IMR-90 (cell line): ENCODE measurements around the gene SLC2A11. TPM values are rescaled to one million over a fixed set of nuclear protein-coding genes. Genes with fewer than 3 reads are reported as not detected.

ENCODE experiments used
- ATAC-seq: fragments of 200-7000 bp; cut with Tn5 transposase; 2 replicates; pipeline ENCODE4 v1.9.1; 2020; ENCODE audit warnings: low read depth, mild to moderate bottlenecking, moderate library complexity
- Bru-seq: library from RNA; stranded (reverse); fragments of 400-500 nt; gene quantifications from one replicate; lab custom pipeline; 2021; lab: Mats Ljungman, UMichigan
- BruChase-seq, 2 experiments: library from RNA; stranded (reverse); fragments of 400-500 nt; gene quantifications; one replicate each; lab custom pipeline; 2021; lab: Mats Ljungman, UMichigan
- BruUV-seq: library from RNA; stranded (reverse); fragments of 400-500 nt; replicated peaks from 2 replicates; lab custom pipeline; 2021; lab: Mats Ljungman, UMichigan
- CTCF ChIA-PET: fragments of 300-600 bp; formaldehyde crosslinking; extraction: SDS; loops from one replicate; lab custom pipeline; 2021; ENCODE audit warnings: antibody characterized with exemption; lab: Yijun Ruan, JAX
- POLR2A ChIA-PET: fragments of 300-600 bp; sonication (Branson Sonifier 250); formaldehyde crosslinking; loops from one replicate; lab custom pipeline; 2022; ENCODE audit warnings: antibody characterized with exemption; ENCODE audit not compliant: unreplicated experiment; lab: Charles Lee
- DNase-seq: peaks from one replicate; pipeline ENCODE4 v3.0.0; 2013
- H2AFZ ChIP-seq: replicated peaks from 2 replicates; pipeline ENCODE3; 2013; ENCODE audit warnings: low read length, mild to moderate bottlenecking; ENCODE audit not compliant: poor library complexity
- H2AK5ac ChIP-seq: 2 replicates; pipeline ENCODE4 v1.6.1; 2013; ENCODE audit warnings: low read depth, low read length, inconsistent platforms
- H2AK9ac ChIP-seq: replicated peaks from 2 replicates; pipeline ENCODE3; 2013; ENCODE audit warnings: mild to moderate bottlenecking, low read depth, low read length, moderate library complexity; ENCODE audit not compliant: poor library complexity
- H2BK120ac ChIP-seq: 2 replicates; pipeline ENCODE4 v1.6.1; 2013; ENCODE audit warnings: low read depth, low read length, inconsistent platforms
- H2BK15ac ChIP-seq: 3 replicates; pipeline ENCODE4 v1.6.1; 2013; ENCODE audit warnings: low read depth, low read length, inconsistent platforms
- H2BK20ac ChIP-seq: 2 replicates; pipeline ENCODE4 v1.6.1; 2013; ENCODE audit warnings: low read depth, mild to moderate bottlenecking, inconsistent platforms, low read length, moderate library complexity
- H2BK5ac ChIP-seq: 2 replicates; pipeline ENCODE4 v1.6.1; 2013; ENCODE audit warnings: mild to moderate bottlenecking, low read depth, low read length, inconsistent platforms; ENCODE audit not compliant: poor library complexity, severe bottlenecking
- H3K14ac ChIP-seq: replicated peaks from 2 replicates; pipeline ENCODE4 v1.6.1; 2013; ENCODE audit warnings: low read depth, low read length, inconsistent platforms
- H3K18ac ChIP-seq: 2 replicates; pipeline ENCODE4 v1.6.1; 2013; ENCODE audit warnings: low read depth, low read length, control low read depth
- H3K23ac ChIP-seq: 2 replicates; pipeline ENCODE4 v1.6.1; 2013; ENCODE audit warnings: low read depth, low read length, inconsistent platforms
- H3K27ac ChIP-seq: 2 replicates; pipeline ENCODE4 v1.5.1; 2013; ENCODE audit warnings: mild to moderate bottlenecking, control low read depth, low read length; ENCODE audit not compliant: insufficient read depth
- H3K27me3 ChIP-seq: 2 replicates; pipeline ENCODE4 v1.6.1; 2013; ENCODE audit warnings: low read length; ENCODE audit not compliant: control insufficient read depth, insufficient read depth
- H3K36me3 ChIP-seq: 2 replicates; pipeline ENCODE4 v1.6.1; 2013; ENCODE audit warnings: low read length, mixed read lengths; ENCODE audit not compliant: control insufficient read depth, insufficient read depth
- H3K4ac ChIP-seq: 2 replicates; pipeline ENCODE4 v1.6.1; 2013; ENCODE audit warnings: low read depth, low read length, inconsistent platforms
- H3K4me1 ChIP-seq: 2 replicates; pipeline ENCODE4 v1.6.1; 2013; ENCODE audit warnings: low read length, mixed read lengths; ENCODE audit not compliant: control insufficient read depth, insufficient read depth
- H3K4me2 ChIP-seq: 2 replicates; pipeline ENCODE4 v1.6.1; 2013; ENCODE audit warnings: low read depth, mild to moderate bottlenecking, control low read depth, low read length, moderate library complexity
- H3K4me3 ChIP-seq: 2 replicates; pipeline ENCODE4 v1.5.1; 2013; ENCODE audit warnings: low read depth, mild to moderate bottlenecking, control low read depth, low read length, moderate library complexity; ENCODE audit not compliant: insufficient read depth
- H3K56ac ChIP-seq: 2 replicates; pipeline ENCODE4 v1.6.1; 2013; ENCODE audit warnings: low read length, inconsistent platforms; ENCODE audit not compliant: insufficient read depth; ENCODE audit errors: extremely low read depth
- H3K79me1 ChIP-seq, 2 experiments: 2 replicates each; pipeline ENCODE4 v1.6.1; 2013; ENCODE audit warnings: low read length in 2 of 2, inconsistent platforms in 1 of 2, low read depth in 1 of 2
- H3K9ac ChIP-seq: 2 replicates; pipeline ENCODE4 v1.6.1; 2013; ENCODE audit warnings: low read depth, low read length, control low read depth
- H3K9me1 ChIP-seq: 2 replicates; pipeline ENCODE4 v1.6.1; 2013; ENCODE audit warnings: low read length, inconsistent platforms; ENCODE audit not compliant: insufficient read depth
- H3K9me3 ChIP-seq: 2 replicates; pipeline ENCODE4 v1.6.1; 2013; ENCODE audit warnings: low read length; ENCODE audit not compliant: control insufficient read depth, insufficient read depth
- H4K20me1 ChIP-seq: 2 replicates; pipeline ENCODE4 v1.6.1; 2013; ENCODE audit warnings: low read length, inconsistent platforms; ENCODE audit not compliant: insufficient read depth
- H4K5ac ChIP-seq: 2 replicates; pipeline ENCODE4 v1.6.1; 2013; ENCODE audit warnings: mild to moderate bottlenecking, low read depth, low read length, control low read depth
- H4K8ac ChIP-seq, 2 experiments: 2 replicates each; pipeline ENCODE4 v1.6.1; 2013; ENCODE audit warnings: low read depth in 2 of 2, low read length in 2 of 2, control low read depth in 1 of 2, inconsistent platforms in 1 of 2
- H4K91ac ChIP-seq: 2 replicates; pipeline ENCODE4 v1.6.1; 2013; ENCODE audit warnings: low read depth, low read length, inconsistent platforms; ENCODE audit not compliant: insufficient read depth
- BHLHE40 ChIP-seq: fragments of 150-350 bp; IDR thresholded peaks from 2 replicates; pipeline ENCODE4 v1.6.1; 2016; ENCODE audit warnings: mild to moderate bottlenecking, low read depth, low read length
- CEBPB ChIP-seq: IDR thresholded peaks from 2 replicates; pipeline ENCODE4 v1.6.1; 2012; ENCODE audit warnings: low read depth, low read length, improper control_type of control experiment
- MXI1 ChIP-seq: IDR thresholded peaks from 2 replicates; pipeline ENCODE4 v1.6.1; 2012; ENCODE audit warnings: low read depth, mild to moderate bottlenecking, low read length, moderate library complexity, borderline replicate concordance
- NFE2L2 ChIP-seq: fragments of 150-350 bp; IDR thresholded peaks from 2 replicates; pipeline ENCODE4 v1.6.1; 2016; ENCODE audit warnings: low read depth, mild to moderate bottlenecking, low read length
- POLR2A ChIP-seq: IDR thresholded peaks from 2 replicates; pipeline ENCODE4 v1.6.1; 2012; ENCODE audit warnings: mild to moderate bottlenecking, low read depth, low read length
- RAD21 ChIP-seq: IDR thresholded peaks from 2 replicates; pipeline ENCODE4 v1.6.1; 2012; ENCODE audit warnings: low read length, improper control_type of control experiment
- SMC3 ChIP-seq: fragments of 150-350 bp; IDR thresholded peaks from 2 replicates; pipeline ENCODE4 v1.6.1; 2016; ENCODE audit warnings: low read depth, mild to moderate bottlenecking, antibody characterized with exemption, low read length, moderate library complexity
- WGBS, 2 experiments: methylation state at CpG; one replicate each; pipeline versions ENCODE4 v1.1.5 to v1.1.7; 2013; ENCODE audit warnings: missing lambda C conversion rate in 2 of 2; ENCODE audit not compliant: insufficient read length in 1 of 2; ENCODE audit errors: extremely low coverage in 2 of 2; 5-methylcytosine and 5-hydroxymethylcytosine counted together
- dilution Hi-C: fragments of 300-500 bp; cut with HindIII; formaldehyde crosslinking; loops from one replicate; pipeline ENCODE4 v1.14.3; 2018; ENCODE audit warnings: low sequenced_read_pairs; ENCODE audit not compliant: unreplicated experiment
- in situ Hi-C: fragments of 300-500 bp; cut with MboI; formaldehyde crosslinking; loops from 3 replicates; pipeline ENCODE4 v1.14.3; 2019; ENCODE audit warnings: low sequenced_read_pairs, inconsistent platforms, mixed read lengths
- intact Hi-C: fragments of 100-400 bp; cut with micrococcal nuclease; formaldehyde crosslinking; loops from 2 replicates; pipeline ENCODE4 v1.10.0; 2022
- long read RNA-seq: library from polyadenylated mRNA; unstranded; transcript quantifications from one replicate; pipeline ENCODE4 v2.0.0, GENCODE V29; 2021; ENCODE audit not compliant: unreplicated experiment
- polyA plus RNA-seq, 3 experiments: library from polyadenylated mRNA; depleted of rRNA; stranded (reverse); fragments of >200 nt; gene quantifications; 2 replicates each; pipeline ENCODE4 v1.2.3, GENCODE V29; 2012; ENCODE audit warnings: low replicate concordance in 1 of 3
- total RNA-seq: library from RNA; depleted of rRNA; stranded (reverse); fragments of >200 nt; gene quantifications from 2 replicates; pipeline ENCODE4 v1.2.3, GENCODE V29; 2012; rRNA removed
- TF ChIP-seq, protein P1 (sequence below): fragments of 150-350 bp; IDR thresholded peaks from 2 replicates; pipeline ENCODE4 v1.6.1; 2016; ENCODE audit warnings: low read depth, mild to moderate bottlenecking, low read length, moderate library complexity, borderline replicate concordance
- TF ChIP-seq, protein P2 (sequence below): conservative IDR thresholded peaks from 2 replicates; pipeline ENCODE4 v1.5.1; 2012; ENCODE audit warnings: mild to moderate bottlenecking, low read depth, low read length, improper control_type of control experiment

SLC2A11 gene, protein sequence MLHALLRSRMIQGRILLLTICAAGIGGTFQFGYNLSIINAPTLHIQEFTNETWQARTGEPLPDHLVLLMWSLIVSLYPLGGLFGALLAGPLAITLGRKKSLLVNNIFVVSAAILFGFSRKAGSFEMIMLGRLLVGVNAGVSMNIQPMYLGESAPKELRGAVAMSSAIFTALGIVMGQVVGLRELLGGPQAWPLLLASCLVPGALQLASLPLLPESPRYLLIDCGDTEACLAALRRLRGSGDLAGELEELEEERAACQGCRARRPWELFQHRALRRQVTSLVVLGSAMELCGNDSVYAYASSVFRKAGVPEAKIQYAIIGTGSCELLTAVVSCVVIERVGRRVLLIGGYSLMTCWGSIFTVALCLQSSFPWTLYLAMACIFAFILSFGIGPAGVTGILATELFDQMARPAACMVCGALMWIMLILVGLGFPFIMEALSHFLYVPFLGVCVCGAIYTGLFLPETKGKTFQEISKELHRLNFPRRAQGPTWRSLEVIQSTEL
- 2.8 and 3.2 TPM in 2 replicates for total RNA-seq
- 6.6 and 8.7 TPM in 2 replicates for polyA plus RNA-seq (2012; rRNA removed)
- polyA plus RNA-seq (2012; cell fraction: cytosol; rRNA removed) = 7.6 and 10.2 TPM in 2 replicates
- polyA plus RNA-seq (2012; cell fraction: nucleus; rRNA removed; ENCODE audit: low replicate concordance) = 38.2 and 42.7 TPM in 2 replicates
- percentile 58 among the genes with signal in this experiment for Bru-seq, nascent RNA
- BruChase-seq, experiment 1, labeled RNA remaining after a 6-hour chase = percentile 73 among the genes with signal in this experiment
- BruChase-seq, experiment 2, labeled RNA remaining after a 2-hour chase = percentile 64 among the genes with signal in this experiment
- long read RNA-seq, partial matches to known transcripts = 6 of 12 reads
- long read RNA-seq, other reads (novel, unspliced or antisense) = 4 of 12 reads

DNA sequence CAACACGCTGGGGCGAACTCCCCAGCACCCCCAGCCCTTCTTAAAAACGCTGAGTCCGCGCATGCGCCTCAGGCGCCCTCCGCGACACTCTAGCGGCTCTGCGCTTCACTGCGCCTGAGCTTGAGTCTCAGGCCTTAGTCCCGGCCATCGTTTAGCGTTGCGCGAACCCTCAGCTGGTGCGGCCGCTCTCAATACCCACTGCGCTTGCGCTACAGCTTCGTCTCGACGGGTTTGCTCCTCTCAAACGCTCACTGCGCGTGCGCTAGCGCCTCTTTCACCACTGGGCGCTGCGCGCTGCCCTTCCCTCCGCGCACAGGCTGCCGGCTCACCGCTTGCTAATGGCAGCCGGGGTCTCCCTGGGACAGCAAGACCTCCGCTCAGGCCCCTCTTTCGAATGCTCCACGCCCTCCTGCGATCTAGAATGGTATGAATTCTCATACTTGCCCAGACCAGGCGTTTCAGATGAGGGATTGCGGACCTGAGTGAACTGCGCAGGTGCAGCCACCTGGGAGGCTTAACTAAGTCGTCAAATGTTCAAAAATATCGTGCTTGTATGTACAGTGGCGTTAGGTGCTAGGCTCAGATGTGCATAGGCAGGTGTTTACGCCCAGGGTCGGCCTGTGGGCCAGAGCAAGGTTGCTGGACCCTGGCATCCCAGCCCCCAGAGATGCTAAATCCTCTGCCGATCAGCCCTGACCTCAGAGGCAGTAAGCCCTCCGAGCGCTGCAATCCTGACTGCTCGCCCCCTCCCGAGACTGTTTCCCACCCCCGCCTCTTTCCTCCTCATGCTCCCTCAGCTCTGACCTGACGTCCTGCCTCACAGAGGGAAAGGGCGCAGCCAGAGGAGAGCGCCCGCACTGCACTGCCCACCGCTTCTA lies at the start of gene SLC2A11:
Gene SLC2A11 (plus strand): TSS at position 270 of the 878 bp plus-strand sequence. CDS start 125 bp downstream, at position 395.
- peak within 1 kb of the TSS; percentile 59 for H3K9ac ChIP-seq
- H3K4me1 ChIP-seq = peaks cover 10% of the 10 kb centered on the region
- in situ Hi-C loops (loop anchor here (10.0 kb wide), 1 partner anchor 233 kb away; no protein-coding TSS in a partner anchor), intact Hi-C loops (no loop called here), dilution Hi-C loops (no loop called here)
- peak within 1 kb of the TSS; percentile 81 for H2AK5ac ChIP-seq
- H2BK15ac ChIP-seq = no peak within 1 kb of the TSS
- peak within 1 kb of the TSS; percentile 69 for H3K14ac ChIP-seq
- 0 out of 2 replicates have a peak, but pooled peaks have one; percentile 8 for TF ChIP-seq SMC3
- peak; percentile 20; the same call in 1 of the 2 replicates for TF ChIP-seq RAD21
- TF ChIP-seq NFE2L2 = no peak
- TF ChIP-seq CEBPB = peak; percentile 22; the same call in 1 of the 2 replicates
- TF ChIP-seq, protein P1, sequence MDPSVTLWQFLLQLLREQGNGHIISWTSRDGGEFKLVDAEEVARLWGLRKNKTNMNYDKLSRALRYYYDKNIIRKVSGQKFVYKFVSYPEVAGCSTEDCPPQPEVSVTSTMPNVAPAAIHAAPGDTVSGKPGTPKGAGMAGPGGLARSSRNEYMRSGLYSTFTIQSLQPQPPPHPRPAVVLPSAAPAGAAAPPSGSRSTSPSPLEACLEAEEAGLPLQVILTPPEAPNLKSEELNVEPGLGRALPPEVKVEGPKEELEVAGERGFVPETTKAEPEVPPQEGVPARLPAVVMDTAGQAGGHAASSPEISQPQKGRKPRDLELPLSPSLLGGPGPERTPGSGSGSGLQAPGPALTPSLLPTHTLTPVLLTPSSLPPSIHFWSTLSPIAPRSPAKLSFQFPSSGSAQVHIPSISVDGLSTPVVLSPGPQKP = no peak
- TF ChIP-seq, protein P2, sequence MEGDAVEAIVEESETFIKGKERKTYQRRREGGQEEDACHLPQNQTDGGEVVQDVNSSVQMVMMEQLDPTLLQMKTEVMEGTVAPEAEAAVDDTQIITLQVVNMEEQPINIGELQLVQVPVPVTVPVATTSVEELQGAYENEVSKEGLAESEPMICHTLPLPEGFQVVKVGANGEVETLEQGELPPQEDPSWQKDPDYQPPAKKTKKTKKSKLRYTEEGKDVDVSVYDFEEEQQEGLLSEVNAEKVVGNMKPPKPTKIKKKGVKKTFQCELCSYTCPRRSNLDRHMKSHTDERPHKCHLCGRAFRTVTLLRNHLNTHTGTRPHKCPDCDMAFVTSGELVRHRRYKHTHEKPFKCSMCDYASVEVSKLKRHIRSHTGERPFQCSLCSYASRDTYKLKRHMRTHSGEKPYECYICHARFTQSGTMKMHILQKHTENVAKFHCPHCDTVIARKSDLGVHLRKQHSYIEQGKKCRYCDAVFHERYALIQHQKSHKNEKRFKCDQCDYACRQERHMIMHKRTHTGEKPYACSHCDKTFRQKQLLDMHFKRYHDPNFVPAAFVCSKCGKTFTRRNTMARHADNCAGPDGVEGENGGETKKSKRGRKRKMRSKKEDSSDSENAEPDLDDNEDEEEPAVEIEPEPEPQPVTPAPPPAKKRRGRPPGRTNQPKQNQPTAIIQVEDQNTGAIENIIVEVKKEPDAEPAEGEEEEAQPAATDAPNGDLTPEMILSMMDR = peak; percentile 31; the same call in 1 of the 2 replicates
- peak; percentile 8; the same call in 1 of the 2 replicates for TF ChIP-seq BHLHE40
- no peak for TF ChIP-seq POLR2A
- TF ChIP-seq MXI1 = no peak; the same call in 1 of the 2 replicates
- CTCF ChIA-PET = interaction anchor here (1.0 to 1.6 kb wide), 4 partner anchors 8 to 36 kb away, joined by 4 to 6 read pairs (median 5); partner anchors contain the start of gene MIF
- H2BK5ac ChIP-seq = peak within 1 kb of the TSS; percentile 44
- no peaks in the 10 kb centered on the region for H3K27me3 ChIP-seq
- H3K79me1 ChIP-seq = peaks cover 0 to 16% of the 10 kb centered on the region in 2 experiments; a peak in 1 of 4 replicates
- peak within 1 kb of the TSS; percentile 99 for H2AFZ ChIP-seq
- peak within 1 kb of the TSS; percentile 5; the same call in 1 of the 2 replicates for H3K56ac ChIP-seq
- peak within 1 kb of the TSS; percentile 5 for H3K18ac ChIP-seq
- POLR2A ChIA-PET = interaction anchor here (0.5 to 0.7 kb wide), 6 partner anchors 14 to 359 kb away, joined by 3 to 7 read pairs (median 4); no protein-coding TSS in a partner anchor
- peak within 1 kb of the TSS; percentile 55 for H3K4me3 ChIP-seq
- H3K9me3 ChIP-seq = no peaks in the 10 kb centered on the region
- 0% methylated on average over 30 of the region's 60 CpGs; no CpG with 5 or more reads in 1 of the 2 experiments for WGBS, 2 experiments
- H4K5ac ChIP-seq = peak within 1 kb of the TSS; percentile 68
- no peak within 1 kb of the TSS for H2BK20ac ChIP-seq
- H3K23ac ChIP-seq = peak within 1 kb of the TSS; percentile 90; the same call in 1 of the 2 replicates
- no peaks in the 10 kb centered on the region for H3K36me3 ChIP-seq
- peak within 1 kb of the TSS; percentile 90 for H2AK9ac ChIP-seq
- no peaks in the 10 kb centered on the region for H3K9me1 ChIP-seq
- no peak within 1 kb of the TSS for H2BK120ac ChIP-seq
- BruUV-seq = no TSS peak
- peak within 1 kb of the TSS; percentile 70 to 93 for H4K8ac ChIP-seq
- H3K4ac ChIP-seq = peak within 1 kb of the TSS; percentile 81
- peak within 1 kb of the TSS; percentile 84 for H3K4me2 ChIP-seq
- peak within 1 kb of the TSS; percentile 57 for H3K27ac ChIP-seq
- DNase-seq = peak; percentile 97
- H4K20me1 ChIP-seq = no peaks in the 10 kb centered on the region
- H4K91ac ChIP-seq = peak within 1 kb of the TSS; percentile 51
- peak; percentile 96 for ATAC-seq
